Small intestine (tissue), 7 donors: ENCODE measurements around the gene AXIN2. TPM values are rescaled to one million over a fixed set of nuclear protein-coding genes. Genes with fewer than 3 reads are reported as not detected.
"Not testable (repeated sequence)": the region's sequence is repeated elsewhere in the genome, so short reads cannot be mapped to it uniquely, and the experiment has no call there.

Experiments used
- DNase-seq, 2 donors: peaks; one replicate each; pipeline versions ENCODE4 v3.0.0 to v3.0.0-alpha.2; 2013
- FAIRE-seq: peaks from 2 replicates; lab custom pipeline; 2012; peaks lifted over from hg19 to GRCh38; lab: Jason Lieb, UNC
- H3K27ac ChIP-seq, 3 donors: one replicate each; pipeline ENCODE4 v1.5.1; 2013; ENCODE audit warnings: low read length in 2 of 3, mild to moderate bottlenecking in 2 of 3, control low read depth in 1 of 3, inconsistent platforms in 1 of 3, low read depth in 1 of 3, moderate library complexity in 1 of 3
- H3K27me3 ChIP-seq, 3 donors: one replicate each; pipeline ENCODE4 v1.6.1; 2013; ENCODE audit warnings: low read length in 3 of 3, inconsistent platforms in 1 of 3; ENCODE audit not compliant: control insufficient read depth in 3 of 3, insufficient read depth in 3 of 3
- H3K36me3 ChIP-seq, 3 donors: one replicate each; pipeline ENCODE4 v1.6.1; 2013; ENCODE audit warnings: low read length in 3 of 3, inconsistent platforms in 1 of 3, low read depth in 1 of 3, mild to moderate bottlenecking in 1 of 3, moderate library complexity in 1 of 3; ENCODE audit not compliant: control insufficient read depth in 3 of 3, insufficient read depth in 2 of 3
- H3K4me1 ChIP-seq, 3 donors: one replicate each; pipeline ENCODE4 v1.6.1; 2013; ENCODE audit warnings: low read length in 2 of 3, inconsistent platforms in 1 of 3, low read depth in 1 of 3, mild to moderate bottlenecking in 1 of 3, moderate library complexity in 1 of 3; ENCODE audit not compliant: control insufficient read depth in 3 of 3, insufficient read depth in 2 of 3
- H3K4me3 ChIP-seq, 3 donors: one replicate each; pipeline ENCODE4 v1.5.1; 2013; ENCODE audit warnings: low read length in 3 of 3, control low read depth in 1 of 3, inconsistent platforms in 1 of 3, low read depth in 1 of 3, mild to moderate bottlenecking in 1 of 3, moderate library complexity in 1 of 3
- H3K9me3 ChIP-seq, 2 donors: one replicate each; pipeline ENCODE4 v1.6.1; 2013; ENCODE audit warnings: low read depth in 1 of 2, low read length in 1 of 2; ENCODE audit not compliant: control insufficient read depth in 2 of 2, insufficient read depth in 1 of 2
- WGBS, 3 donors: extraction: QIAGEN DNeasy Blood & Tissue Kit; methylation state at CpG; one replicate each; pipeline ENCODE4 v1.1.7; 2013; 5-methylcytosine and 5-hydroxymethylcytosine counted together
- polyA plus RNA-seq, 4 donors: library from polyadenylated mRNA; stranded (reverse) in 3 of 4; unstranded in 1 of 4; fragments of 200-250 nt in 3 of 4; fragments of 120-200 nt in 1 of 4; gene quantifications; one replicate each; pipeline versions ENCODE4 v1.2.1 to v1.2.3, GENCODE V29; 2013
- donor health status: healthy with polysubstance abuse.
- donor health status: control.
- donor health status: control.
- donor health status: Bipolar disorder and iron deficiency.
- donor health status: healthy.

The AXIN2 gene
- polyA plus RNA-seq, 4 donors, result 0.89 to 11.9 (median 6.0) TPM

DNA sequence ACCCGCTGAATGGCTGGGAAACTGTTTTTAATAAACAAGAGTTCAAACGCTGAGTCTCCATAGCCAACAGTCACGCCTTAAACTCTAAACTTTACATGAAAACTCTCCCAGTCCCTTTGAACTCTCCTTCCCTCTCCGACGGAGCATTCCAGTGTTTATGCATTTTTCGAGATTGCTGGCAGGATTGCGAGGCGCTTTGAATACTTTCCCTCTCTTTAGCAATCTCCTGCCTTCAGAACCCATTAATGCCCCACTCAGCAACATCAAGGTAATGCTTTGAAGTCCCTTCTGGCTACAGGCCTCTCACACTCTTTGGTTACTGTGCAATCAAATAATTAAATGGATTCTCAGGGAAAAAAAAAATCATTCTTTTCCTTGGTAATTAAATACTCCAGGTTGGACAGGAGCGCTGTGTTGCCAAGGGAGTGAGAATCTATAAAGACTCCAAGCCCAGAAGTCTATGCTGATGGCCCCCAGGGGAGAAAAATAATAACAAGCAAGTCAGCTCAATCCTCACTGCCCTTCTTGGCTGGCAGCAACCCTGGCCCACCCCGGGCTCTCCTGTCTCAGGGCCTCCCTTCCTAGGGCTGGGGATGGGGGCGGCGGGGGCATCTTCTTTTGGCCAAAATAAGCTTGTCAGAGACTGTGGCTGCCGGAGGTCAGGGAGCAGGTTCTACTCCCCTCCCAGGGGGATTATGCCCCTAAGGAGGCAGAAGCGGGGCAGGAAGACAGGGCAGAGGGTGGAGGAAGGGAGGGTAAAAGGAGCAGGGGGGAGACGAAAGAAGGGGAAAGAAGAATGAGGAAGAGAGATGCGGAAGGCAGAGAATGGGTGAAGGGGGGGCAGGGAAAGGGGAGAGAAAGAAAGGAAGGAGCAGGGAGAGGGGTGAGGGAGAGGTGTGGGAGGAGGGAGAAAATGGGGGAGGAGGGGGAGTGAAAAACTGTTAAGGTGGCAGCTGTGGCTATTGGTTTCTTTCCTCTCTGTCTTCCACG lies 45.2 kb downstream of the AXIN2 start:
- WGBS, 3 donors, result 42 to 51% (median 49%) methylated on average over 16 to 17 of the region's 17 CpGs

DNA sequence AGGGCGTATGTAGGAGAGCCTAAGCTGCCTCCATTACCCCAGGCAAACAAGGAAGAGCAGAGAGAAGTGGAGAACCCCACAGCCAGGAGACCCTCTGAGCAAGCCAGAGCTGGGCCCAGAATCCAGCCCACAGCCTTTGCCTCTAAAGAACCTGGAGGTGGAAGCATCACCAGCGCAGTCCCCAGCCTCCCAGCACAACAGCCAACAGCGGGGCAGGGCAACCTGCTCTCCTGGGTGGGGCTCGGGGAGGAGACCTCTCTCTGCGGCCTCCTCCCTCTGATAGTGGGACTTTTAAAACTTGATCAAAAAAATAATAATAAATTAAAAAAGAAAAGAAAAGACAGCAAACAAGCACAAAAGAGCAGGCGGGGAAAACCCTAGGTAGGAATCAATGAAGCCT lies 45.9 kb downstream of the AXIN2 start:
- no peak for DNase-seq
- H3K4me1 ChIP-seq, result peaks cover 0 to 5% (median 0%) of the 10 kb centered on the region in 3 donors
- H3K9me3 ChIP-seq, result no peaks in the 10 kb centered on the region
- H3K36me3 ChIP-seq, result no peaks in the 10 kb centered on the region
- no peaks in the 10 kb centered on the region for H3K27me3 ChIP-seq
- no peak for FAIRE-seq
- H3K27ac ChIP-seq, result no peak overlapping the region
- WGBS, 3 donors, result 48 to 79% (median 68%) methylated on average over 6 of the region's 6 CpGs
- H3K4me3 ChIP-seq, result no peak overlapping the region

More for the DNA sequence above, 45.2 kb downstream of the AXIN2 start:
- H3K36me3 ChIP-seq, result no peaks in the 10 kb centered on the region
- peaks cover 0 to 5% (median 0%) of the 10 kb centered on the region in 3 donors for H3K4me1 ChIP-seq
- no peak overlapping the region for H3K4me3 ChIP-seq
- no peaks in the 10 kb centered on the region for H3K27me3 ChIP-seq
- H3K9me3 ChIP-seq, result no peaks in the 10 kb centered on the region
- FAIRE-seq (no peak), DNase-seq (peak in 1 of 2 donors; percentile 58)
- H3K27ac ChIP-seq, result no peak overlapping the region

DNA sequence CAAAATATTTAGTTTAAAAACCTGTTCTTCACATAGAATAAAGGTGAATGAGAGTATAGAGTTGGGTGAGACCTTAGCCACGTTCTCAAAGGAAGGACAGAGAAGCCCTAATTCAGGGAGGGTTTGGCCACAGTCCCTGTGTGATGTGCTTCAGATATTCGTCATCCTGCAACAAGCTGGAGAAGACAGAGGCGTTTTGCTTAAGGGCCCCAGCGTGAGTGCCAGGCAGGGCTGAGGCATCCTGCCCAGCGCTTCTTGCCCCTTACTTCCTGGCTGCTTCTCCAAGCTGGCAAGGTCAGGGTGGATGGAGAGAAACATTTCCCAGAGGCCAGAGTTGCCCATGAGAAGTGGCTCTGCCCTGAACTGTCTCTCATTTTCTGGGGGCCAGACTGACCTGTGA lies 46.9 kb downstream of the AXIN2 start:
- no peak for FAIRE-seq
- H3K27ac ChIP-seq, result no peak overlapping the region
- WGBS, 3 donors, result 60 to 87% (median 66%) methylated on average over 5 of the region's 5 CpGs

DNA sequence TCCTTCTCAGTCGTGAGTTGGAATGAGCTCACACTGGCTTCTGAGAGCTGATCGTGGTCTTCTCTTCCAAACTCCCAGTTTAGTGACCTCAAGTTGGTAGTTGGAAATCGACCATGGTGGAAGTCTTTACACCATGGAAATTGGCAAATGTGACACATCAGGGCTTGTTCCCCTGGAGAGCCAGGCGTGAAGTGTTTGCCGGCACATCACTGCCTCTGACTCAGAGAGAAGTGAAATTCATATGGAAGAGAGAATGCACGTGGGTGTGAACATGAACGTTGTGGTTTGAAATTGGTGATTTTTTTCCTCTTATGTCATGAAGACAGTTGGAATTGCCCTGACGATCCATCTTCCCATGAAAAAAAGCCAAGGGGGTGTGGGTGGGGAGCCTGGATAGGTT lies 47.4 kb downstream of the AXIN2 start:
- no peak overlapping the region for H3K27ac ChIP-seq
- peaks cover 0 to 3% (median 0%) of the 10 kb centered on the region in 3 donors for H3K27me3 ChIP-seq
- H3K9me3 ChIP-seq, result no peaks in the 10 kb centered on the region
- H3K36me3 ChIP-seq, result no peaks in the 10 kb centered on the region
- FAIRE-seq (no peak), DNase-seq (no peak)
- WGBS, 3 donors, result 72 to 84% (median 80%) methylated on average over 8 of the region's 8 CpGs
- no peak overlapping the region for H3K4me3 ChIP-seq
- peaks cover 0 to 5% (median 0%) of the 10 kb centered on the region in 3 donors for H3K4me1 ChIP-seq

More for the DNA sequence above, 46.9 kb downstream of the AXIN2 start:
- H3K4me1 ChIP-seq, result peaks cover 0 to 5% (median 0%) of the 10 kb centered on the region in 3 donors
- no peak for DNase-seq
- peaks cover 0 to 3% (median 0%) of the 10 kb centered on the region in 3 donors for H3K27me3 ChIP-seq
- no peaks in the 10 kb centered on the region for H3K36me3 ChIP-seq
- H3K9me3 ChIP-seq, result no peaks in the 10 kb centered on the region
- no peak overlapping the region for H3K4me3 ChIP-seq

DNA sequence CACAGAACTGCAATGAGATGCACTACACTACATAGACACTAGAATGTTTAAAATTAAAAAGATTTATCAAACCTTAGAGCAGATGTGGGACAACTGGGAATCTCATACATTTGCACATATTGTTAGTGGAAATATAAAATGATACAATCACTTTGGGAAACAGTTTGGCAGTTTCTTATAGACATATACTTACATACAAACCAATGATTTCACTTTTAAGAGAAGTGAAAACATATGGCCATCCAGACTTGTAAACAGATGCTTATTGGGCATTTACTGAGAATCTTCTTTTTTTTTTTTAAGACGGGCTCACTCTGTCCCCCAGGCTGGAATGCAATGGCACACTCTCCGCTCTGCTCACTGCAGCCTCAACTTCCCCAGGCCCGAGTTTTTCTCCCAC lies 50.1 kb downstream of the AXIN2 start:
- FAIRE-seq, result no peak
- WGBS, 3 donors, result 83 to 91% (median 91%) methylated on average over 3 of the region's 3 CpGs

DNA sequence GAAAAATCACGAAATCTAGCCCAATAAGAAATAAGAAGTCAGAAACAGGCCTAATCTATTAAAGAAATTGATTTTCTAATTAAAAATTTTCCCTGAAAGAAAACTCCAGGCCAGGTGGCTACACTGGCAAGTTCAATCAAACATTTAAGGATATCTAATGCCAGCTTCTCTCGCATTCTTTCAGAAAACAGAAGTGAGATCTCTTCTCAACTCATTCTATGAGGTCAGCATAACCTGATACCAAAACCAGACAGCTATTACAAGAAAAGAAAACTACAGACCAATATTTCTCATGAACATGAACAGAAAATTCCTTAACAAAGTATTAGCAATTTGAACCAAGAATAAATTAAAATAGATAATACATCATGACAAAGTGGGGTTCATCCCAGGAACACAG lies 52.4 kb downstream of the AXIN2 start:
- no peaks in the 10 kb centered on the region for H3K9me3 ChIP-seq
- FAIRE-seq, result no peak
- no peaks in the 10 kb centered on the region for H3K36me3 ChIP-seq

More for the DNA sequence above, 50.1 kb downstream of the AXIN2 start:
- Histone ChIP-seq H3K4me1 (peaks cover 0 to 5% (median 0%) of the 10 kb centered on the region in 3 donors), H3K9me3 (no peaks in the 10 kb centered on the region), H3K4me3 (no peak overlapping the region), H3K27me3 (peaks cover 0 to 3% (median 0%) of the 10 kb centered on the region in 3 donors), H3K27ac (no peak overlapping the region), H3K36me3 (no peaks in the 10 kb centered on the region)
- no peak for DNase-seq

DNA sequence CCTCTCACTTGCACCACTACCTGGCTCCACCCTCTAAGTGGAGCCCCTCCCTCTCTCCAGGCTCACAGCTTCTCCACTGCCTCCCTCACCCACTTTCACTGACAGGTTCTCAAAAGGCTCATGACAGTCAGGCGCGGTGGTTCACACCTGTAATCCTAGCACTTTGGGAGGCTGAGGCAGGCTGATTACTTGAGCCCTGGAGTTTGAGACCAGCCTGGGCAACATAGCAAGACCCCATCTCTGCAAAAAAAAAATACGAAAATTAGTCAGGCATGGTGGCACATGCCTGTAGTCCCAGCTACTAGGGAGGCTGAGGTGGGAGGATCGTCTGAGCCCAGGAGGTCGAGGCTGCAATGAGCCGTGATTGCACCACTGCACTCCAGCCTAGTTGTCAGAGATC lies 56.8 kb downstream of the AXIN2 start:
- FAIRE-seq, H3K4me3 ChIP-seq: not testable (repeated sequence)

More for the DNA sequence above, 52.4 kb downstream of the AXIN2 start:
- H3K4me1 ChIP-seq, result no peaks in the 10 kb centered on the region
- H3K27ac ChIP-seq, result no peak overlapping the region
- H3K4me3 ChIP-seq, result no peak overlapping the region
- H3K27me3 ChIP-seq, result peaks cover 0 to 3% (median 0%) of the 10 kb centered on the region in 3 donors
- DNase-seq, result no peak
- 64 to 70% (median 66%) methylated on average over 2 of the region's 2 CpGs for WGBS, 3 donors

DNA sequence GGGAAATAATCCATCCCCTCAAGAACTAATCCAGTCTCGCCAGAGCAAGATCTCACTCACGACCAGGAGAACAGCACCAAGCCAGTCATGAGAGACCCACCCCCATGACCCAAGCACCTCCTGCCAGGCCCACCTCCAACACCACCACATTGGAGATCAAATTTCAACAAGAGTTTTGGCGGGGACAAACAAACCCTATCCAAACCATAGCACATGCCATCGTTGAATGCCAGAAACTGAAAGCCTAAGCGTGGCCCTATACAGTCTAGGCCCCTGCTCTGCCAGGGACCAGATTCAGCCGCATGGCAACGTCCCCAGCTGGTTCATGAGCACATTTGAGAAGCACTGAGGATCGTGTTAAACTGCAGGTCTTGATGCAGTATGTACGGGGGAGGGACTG lies 57.3 kb downstream of the AXIN2 start:
- no peak for DNase-seq
- FAIRE-seq, result no peak
- no peak overlapping the region for H3K4me3 ChIP-seq
- WGBS, 3 donors, result 77 to 81% (median 79%) methylated on average over 9 of the region's 9 CpGs
- no peaks in the 10 kb centered on the region for H3K4me1 ChIP-seq
- H3K27me3 ChIP-seq, result no peaks in the 10 kb centered on the region
- H3K27ac ChIP-seq, result no peak overlapping the region
- H3K9me3 ChIP-seq, result no peaks in the 10 kb centered on the region
- no peaks in the 10 kb centered on the region for H3K36me3 ChIP-seq

More for the DNA sequence above, 56.8 kb downstream of the AXIN2 start:
- not testable (repeated sequence) for H3K36me3 ChIP-seq, DNase-seq, H3K4me1 ChIP-seq, H3K27me3 ChIP-seq, H3K9me3 ChIP-seq, H3K27ac ChIP-seq
- 83 to 87% (median 87%) methylated on average over 6 of the region's 6 CpGs for WGBS, 3 donors
